ENCODE results near the gene PPP1R27. TPM values are rescaled to one million over a fixed set of nuclear protein-coding genes. Genes with fewer than 3 reads are reported as not detected.

PPP1R27 gene
- total and polyA plus RNA-seq, 9 of the 15 experiments (the other 6 are each of a cell fraction or from before 2014, with no cell fraction given), result 0.29 to 6.9 (median 1.5) TPM; not detected in 2

DNA sequence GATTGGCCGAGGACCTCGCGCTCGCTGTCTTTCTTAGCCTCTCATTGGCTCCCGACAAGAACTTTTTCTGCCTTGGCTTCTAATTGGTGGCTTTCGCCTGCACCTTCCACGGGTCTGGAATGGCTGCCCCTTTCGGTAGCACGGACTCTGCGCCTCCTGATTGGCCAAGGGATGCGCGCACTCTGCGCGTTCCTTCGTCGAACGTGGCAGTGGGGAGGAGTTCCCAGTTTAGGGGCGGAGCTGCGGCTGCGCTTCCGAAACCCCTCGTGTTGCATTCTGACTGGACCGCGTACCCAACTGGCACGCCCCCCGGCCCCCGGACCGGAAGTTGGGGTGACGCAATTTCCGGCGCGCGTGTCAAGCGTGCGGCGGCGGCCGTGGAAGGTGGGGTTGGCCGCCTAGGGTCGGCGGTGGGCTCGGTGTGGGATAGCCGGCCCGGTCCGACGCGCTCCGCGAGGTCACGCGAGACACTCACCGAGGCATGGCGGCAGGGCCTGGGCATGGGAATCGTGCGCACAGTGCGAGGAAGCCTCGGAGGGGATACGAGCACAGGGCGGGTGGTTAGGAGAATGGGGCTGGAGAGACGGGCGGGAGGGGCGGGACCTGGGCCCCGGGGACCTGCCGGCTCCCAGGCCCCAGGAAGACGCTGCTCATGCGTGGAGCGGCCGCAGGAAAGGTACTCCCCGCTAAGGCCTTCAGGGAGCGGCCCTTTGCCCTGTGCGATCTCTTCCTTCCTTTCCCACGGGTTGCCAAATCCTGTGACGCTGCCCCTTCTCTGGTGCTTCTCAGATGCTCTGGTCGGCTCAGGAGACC lies 26.1 kb upstream of the PPP1R27 start (continued):
- peak; percentile 78 for TF ChIP-seq TCFL5 (CRISPR knock-in tag; conservative IDR thresholded peaks at IDR 0.05)
- 0 out of 2 replicates have a peak, but pooled peaks have one; percentile 30 for TF ChIP-seq NR2F6 (CRISPR knock-in tag; IDR thresholded peaks at IDR 0.05)
- TF ChIP-seq, protein P1, sequence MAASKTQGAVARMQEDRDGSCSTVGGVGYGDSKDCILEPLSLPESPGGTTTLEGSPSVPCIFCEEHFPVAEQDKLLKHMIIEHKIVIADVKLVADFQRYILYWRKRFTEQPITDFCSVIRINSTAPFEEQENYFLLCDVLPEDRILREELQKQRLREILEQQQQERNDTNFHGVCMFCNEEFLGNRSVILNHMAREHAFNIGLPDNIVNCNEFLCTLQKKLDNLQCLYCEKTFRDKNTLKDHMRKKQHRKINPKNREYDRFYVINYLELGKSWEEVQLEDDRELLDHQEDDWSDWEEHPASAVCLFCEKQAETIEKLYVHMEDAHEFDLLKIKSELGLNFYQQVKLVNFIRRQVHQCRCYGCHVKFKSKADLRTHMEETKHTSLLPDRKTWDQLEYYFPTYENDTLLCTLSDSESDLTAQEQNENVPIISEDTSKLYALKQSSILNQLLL (CRISPR knock-in tag; IDR thresholded peaks at IDR 0.05; ENCODE audit: borderline replicate concordance), result no peak
- no peak; the same call in 1 of the 2 replicates for TF ChIP-seq ZNF75A (CRISPR knock-in tag; IDR thresholded peaks at IDR 0.05)
- TF ChIP-seq ZBTB11 (CRISPR knock-in tag; IDR thresholded peaks at IDR 0.05), result peak in 2 of 3 experiments; percentile 60 to 96; a peak in 4 of 6 replicates
- peak; percentile 99 for TF ChIP-seq ZKSCAN8 (CRISPR knock-in tag; IDR thresholded peaks at IDR 0.05)
- TF ChIP-seq ZNF384 (IDR thresholded peaks at IDR 0.05; ENCODE audit: low read depth, low read length), result peak; percentile 57
- peak; percentile 85 for TF ChIP-seq TAF1 (IDR thresholded peaks at IDR 0.05; ENCODE audit: control insufficient read depth, extremely low read depth, insufficient read depth, low read length, severe bottlenecking)
- 0 out of 2 replicates have a peak, but pooled peaks have one; percentile 40 for TF ChIP-seq GATAD2A (IDR thresholded peaks at IDR 0.05)
- TF ChIP-seq MCM7 (IDR thresholded peaks at IDR 0.05), result no peak
- TF ChIP-seq, protein P2, sequence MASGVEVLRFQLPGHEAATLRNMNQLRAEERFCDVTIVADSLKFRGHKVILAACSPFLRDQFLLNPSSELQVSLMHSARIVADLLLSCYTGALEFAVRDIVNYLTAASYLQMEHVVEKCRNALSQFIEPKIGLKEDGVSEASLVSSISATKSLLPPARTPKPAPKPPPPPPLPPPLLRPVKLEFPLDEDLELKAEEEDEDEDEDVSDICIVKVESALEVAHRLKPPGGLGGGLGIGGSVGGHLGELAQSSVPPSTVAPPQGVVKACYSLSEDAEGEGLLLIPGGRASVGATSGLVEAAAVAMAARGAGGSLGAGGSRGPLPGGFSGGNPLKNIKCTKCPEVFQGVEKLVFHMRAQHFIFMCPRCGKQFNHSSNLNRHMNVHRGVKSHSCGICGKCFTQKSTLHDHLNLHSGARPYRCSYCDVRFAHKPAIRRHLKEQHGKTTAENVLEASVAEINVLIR (CRISPR knock-in tag; IDR thresholded peaks at IDR 0.05), result peak; percentile 77
- TF ChIP-seq ZNF280B (CRISPR knock-in tag; IDR thresholded peaks at IDR 0.05), result no peak
- TF ChIP-seq PHB (CRISPR knock-in tag; IDR thresholded peaks at IDR 0.05), result no peak
- peak in 1 of 2 experiments; percentile 100; a peak in 2 of 4 replicates for TF ChIP-seq ZNF639 (CRISPR knock-in tag; conservative IDR thresholded peaks at IDR 0.05 in 1 of 2, IDR thresholded peaks at IDR 0.05 in 1 of 2)
- peak; percentile 91 for TF ChIP-seq ZC3H4 (CRISPR knock-in tag; IDR thresholded peaks at IDR 0.05; ENCODE audit: borderline replicate concordance)
- TF ChIP-seq CHD2 (IDR thresholded peaks at IDR 0.05; ENCODE audit: low read depth, low read length), result peak; percentile 94
- TF ChIP-seq KLF6 (CRISPR knock-in tag; IDR thresholded peaks at IDR 0.05; ENCODE audit: borderline replicate concordance), result peak; percentile 92
